GM12864 (cell line): Measurements from ENCODE around the gene CLSTN2.

Source experiments
- DNase-seq: peaks from one replicate; pipeline ENCODE4 v3.0.0-alpha.2; 2011; ENCODE audit warnings: low read depth
- H3K4me3 ChIP-seq: 2 replicates; pipeline ENCODE4 v1.5.1; 2011; ENCODE audit warnings: mild to moderate bottlenecking, low read depth, low read length, control low read depth
- CTCF ChIP-seq: IDR thresholded peaks from 2 replicates; pipeline ENCODE4 v1.5.1; 2011; ENCODE audit warnings: low read depth, mild to moderate bottlenecking, moderate library complexity, low read length, control low read depth, inconsistent platforms; ENCODE audit errors: missing control alignments

The CLSTN2 gene

GRCh38 chr3:140510303-140510861 lies 575.4 kb downstream of the CLSTN2 start:
- no peak overlapping the region for H3K4me3 ChIP-seq
- no peak for DNase-seq
- TF ChIP-seq CTCF = no peak

GRCh38 chr3:140521751-140522445 lies 586.9 kb downstream of the CLSTN2 start:
- no peak for DNase-seq
- TF ChIP-seq CTCF = no peak
- H3K4me3 ChIP-seq = no peak overlapping the region

GRCh38 chr3:140522653-140523380 lies 587.8 kb downstream of the CLSTN2 start:
- TF ChIP-seq CTCF = no peak
- DNase-seq = no peak
- H3K4me3 ChIP-seq = no peak overlapping the region

- no peak for TF ChIP-seq CTCF
- DNase-seq = no peak
- no peak overlapping the region for H3K4me3 ChIP-seq
Observed at GRCh38 chr3:140523600-140523999, 588.6 kb downstream of the CLSTN2 start.

- DNase-seq = no peak
- no peak for TF ChIP-seq CTCF
Observed at GRCh38 chr3:140527156-140527555, 592.2 kb downstream of the CLSTN2 start.

GRCh38 chr3:140529096-140529495 lies 594.1 kb downstream of the CLSTN2 start:
- no peak for DNase-seq
- H3K4me3 ChIP-seq = no peak overlapping the region
- no peak for TF ChIP-seq CTCF

More at GRCh38 chr3:140527156-140527555, 592.2 kb downstream of the CLSTN2 start:
- H3K4me3 ChIP-seq = no peak overlapping the region
